GM20431 (cell line): ENCODE measurements around the gene TXNL4A.

ENCODE experiments used
- in situ Hi-C: fragments of 300-500 bp; cut with MseI, MboI; formaldehyde crosslinking; loops from one replicate; pipeline ENCODE4 v1.15.0; 2020; ENCODE audit warnings: low sequenced_read_pairs; ENCODE audit not compliant: unreplicated experiment

TXNL4A gene

GRCh38 chr18:79940126-79940813 is 48.1 kb downstream of the TXNL4A start:
- in situ Hi-C loops = no loop called here

- in situ Hi-C loops = no loop called here
Observed at GRCh38 chr18:79939096-79939495, 49.3 kb downstream of the TXNL4A start.

GRCh38 chr18:79938196-79938595 is 50.2 kb downstream of the TXNL4A start:
- in situ Hi-C loops = no loop called here

GRCh38 chr18:79937103-79937860 is 51.1 kb downstream of the TXNL4A start:
- in situ Hi-C loops = no loop called here

GRCh38 chr18:79936641-79937040 is 51.7 kb downstream of the TXNL4A start:
- in situ Hi-C loops = no loop called here

- in situ Hi-C loops = no loop called here
Observed at GRCh38 chr18:79935925-79936324, 52.4 kb downstream of the TXNL4A start.

- in situ Hi-C loops = no loop called here
Observed at GRCh38 chr18:79935499-79935898, 52.9 kb downstream of the TXNL4A start.

GRCh38 chr18:79935098-79935480 is 53.3 kb downstream of the TXNL4A start:
- in situ Hi-C loops = no loop called here

- in situ Hi-C loops = no loop called here
Observed at GRCh38 chr18:79934311-79935097, 53.9 kb downstream of the TXNL4A start.

GRCh38 chr18:79933765-79934164 is 54.6 kb downstream of the TXNL4A start:
- in situ Hi-C loops = no loop called here

GRCh38 chr18:79932907-79933306 is 55.5 kb downstream of the TXNL4A start:
- in situ Hi-C loops = no loop called here

- in situ Hi-C loops = no loop called here
Observed at GRCh38 chr18:79931475-79931874, 56.9 kb downstream of the TXNL4A start.

GRCh38 chr18:79930020-79930642 is 58.2 kb downstream of the TXNL4A start:
- in situ Hi-C loops = no loop called here

- in situ Hi-C loops = no loop called here
Observed at GRCh38 chr18:79928563-79928960, 59.8 kb downstream of the TXNL4A start.

GRCh38 chr18:79927607-79928562 is 60.5 kb downstream of the TXNL4A start:
- in situ Hi-C loops = no loop called here

- in situ Hi-C loops = no loop called here
Observed at GRCh38 chr18:79926715-79927606, 61.4 kb downstream of the TXNL4A start.

- in situ Hi-C loops = no loop called here
Observed at GRCh38 chr18:79926306-79926705, 62.1 kb downstream of the TXNL4A start.
